ENCODE data around the gene GPBP1.

GPBP1 gene

GRCh38 chr5:57249265-57249874 lies 75.5 kb downstream of the GPBP1 start:
- no peak for DNase-seq (ENCODE audit: extremely low read depth, insufficient read length)

GRCh38 chr5:57258052-57258451 lies 84.2 kb downstream of the GPBP1 start:
- TF ChIP-seq CTCF (IDR thresholded peaks at IDR 0.05; ENCODE audit: insufficient read depth, low read length, poor library complexity, severe bottlenecking): no peak
- Histone ChIP-seq H3K4me3 (replicated peaks; ENCODE audit: low read depth, low read length) (no peak overlapping the region), H3K27me3 (replicated peaks; ENCODE audit: control insufficient read depth, insufficient read depth, low read length) (no peaks in the 10 kb centered on the region), H3K36me3 (ENCODE audit: control insufficient read depth, insufficient read depth, low read length) (peaks cover 3% of the 10 kb centered on the region)
- no peak for DNase-seq (ENCODE audit: extremely low read depth, insufficient read length)

More at GRCh38 chr5:57249265-57249874, 75.5 kb downstream of the GPBP1 start:
- no peak for TF ChIP-seq CTCF (IDR thresholded peaks at IDR 0.05; ENCODE audit: insufficient read depth, low read length, poor library complexity, severe bottlenecking)
- Histone ChIP-seq H3K36me3 (ENCODE audit: control insufficient read depth, insufficient read depth, low read length) (peaks cover 10% of the 10 kb centered on the region), H3K4me3 (replicated peaks; ENCODE audit: low read depth, low read length) (no peak overlapping the region), H3K27me3 (replicated peaks; ENCODE audit: control insufficient read depth, insufficient read depth, low read length) (no peaks in the 10 kb centered on the region)

GRCh38 chr5:57258943-57259342 lies 85.1 kb downstream of the GPBP1 start:
- Histone ChIP-seq H3K4me3 (replicated peaks; ENCODE audit: low read depth, low read length) (no peak overlapping the region), H3K36me3 (ENCODE audit: control insufficient read depth, insufficient read depth, low read length) (peaks cover 1% of the 10 kb centered on the region), H3K27me3 (replicated peaks; ENCODE audit: control insufficient read depth, insufficient read depth, low read length) (no peaks in the 10 kb centered on the region)
- DNase-seq (ENCODE audit: extremely low read depth, insufficient read length): no peak
- TF ChIP-seq CTCF (IDR thresholded peaks at IDR 0.05; ENCODE audit: insufficient read depth, low read length, poor library complexity, severe bottlenecking): no peak

- no peak for TF ChIP-seq CTCF (IDR thresholded peaks at IDR 0.05; ENCODE audit: insufficient read depth, low read length, poor library complexity, severe bottlenecking)
- H3K27me3 ChIP-seq (replicated peaks; ENCODE audit: control insufficient read depth, insufficient read depth, low read length): no peaks in the 10 kb centered on the region
- H3K4me3 ChIP-seq (replicated peaks; ENCODE audit: low read depth, low read length): no peak overlapping the region
- peaks cover 1% of the 10 kb centered on the region for H3K36me3 ChIP-seq (ENCODE audit: control insufficient read depth, insufficient read depth, low read length)
- no peak for DNase-seq (ENCODE audit: extremely low read depth, insufficient read length)
Observed at GRCh38 chr5:57259704-57260103, 85.8 kb downstream of the GPBP1 start.

- Histone ChIP-seq H3K36me3 (ENCODE audit: control insufficient read depth, insufficient read depth, low read length) (peaks cover 1% of the 10 kb centered on the region), H3K4me3 (replicated peaks; ENCODE audit: low read depth, low read length) (no peak overlapping the region), H3K27me3 (replicated peaks; ENCODE audit: control insufficient read depth, insufficient read depth, low read length) (no peaks in the 10 kb centered on the region)
- no peak for DNase-seq (ENCODE audit: extremely low read depth, insufficient read length)
- no peak for TF ChIP-seq CTCF (IDR thresholded peaks at IDR 0.05; ENCODE audit: insufficient read depth, low read length, poor library complexity, severe bottlenecking)
Observed at GRCh38 chr5:57262541-57262940, 88.7 kb downstream of the GPBP1 start.

GRCh38 chr5:57267805-57268204 lies 93.9 kb downstream of the GPBP1 start:
- no peak overlapping the region for H3K4me3 ChIP-seq (replicated peaks; ENCODE audit: low read depth, low read length)
- DNase-seq (ENCODE audit: extremely low read depth, insufficient read length): no peak

More at GRCh38 chr5:57267805-57268204, 93.9 kb downstream of the GPBP1 start:
- Histone ChIP-seq H3K36me3 (ENCODE audit: control insufficient read depth, insufficient read depth, low read length) (no peaks in the 10 kb centered on the region), H3K27me3 (replicated peaks; ENCODE audit: control insufficient read depth, insufficient read depth, low read length) (no peaks in the 10 kb centered on the region)
- no peak for TF ChIP-seq CTCF (IDR thresholded peaks at IDR 0.05; ENCODE audit: insufficient read depth, low read length, poor library complexity, severe bottlenecking)

Measured in GM06990 (cell line).